Measurements from ENCODE around the gene BTN2A1.

- TF ChIP-seq CTCF (IDR thresholded peaks at IDR 0.05) (no peak), POLR2A (IDR thresholded peaks at IDR 0.05) (no peak)
Observed at GRCh38 chr6:26416288-26416687, 41.5 kb upstream of the BTN2A1 start.
